ENCODE results near the gene PSMB1.
"Not testable (repeated sequence)": the region's sequence is repeated elsewhere in the genome, so short reads cannot be mapped to it uniquely, and the experiment has no call there.

DNA sequence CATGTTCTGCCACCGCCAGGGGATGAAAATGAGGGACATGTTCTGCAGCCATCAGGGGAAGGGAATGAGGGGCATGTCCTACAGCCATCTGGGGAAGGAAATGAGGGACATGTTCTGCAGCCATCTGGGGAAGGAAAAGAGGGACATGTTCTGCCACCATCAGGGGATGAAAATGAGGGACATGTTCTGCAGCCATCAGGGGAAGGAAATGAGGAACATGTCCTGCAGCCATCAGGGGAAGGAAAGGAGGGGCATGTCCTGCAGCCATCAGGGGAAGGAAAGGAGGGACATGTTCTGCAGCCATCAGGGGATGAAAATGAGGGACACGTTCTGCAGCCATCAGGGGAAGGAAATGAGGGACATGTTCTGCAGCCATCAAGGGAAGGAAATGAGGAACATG lies 50.8 kb downstream of the PSMB1 start:
- TF ChIP-seq, protein P1, sequence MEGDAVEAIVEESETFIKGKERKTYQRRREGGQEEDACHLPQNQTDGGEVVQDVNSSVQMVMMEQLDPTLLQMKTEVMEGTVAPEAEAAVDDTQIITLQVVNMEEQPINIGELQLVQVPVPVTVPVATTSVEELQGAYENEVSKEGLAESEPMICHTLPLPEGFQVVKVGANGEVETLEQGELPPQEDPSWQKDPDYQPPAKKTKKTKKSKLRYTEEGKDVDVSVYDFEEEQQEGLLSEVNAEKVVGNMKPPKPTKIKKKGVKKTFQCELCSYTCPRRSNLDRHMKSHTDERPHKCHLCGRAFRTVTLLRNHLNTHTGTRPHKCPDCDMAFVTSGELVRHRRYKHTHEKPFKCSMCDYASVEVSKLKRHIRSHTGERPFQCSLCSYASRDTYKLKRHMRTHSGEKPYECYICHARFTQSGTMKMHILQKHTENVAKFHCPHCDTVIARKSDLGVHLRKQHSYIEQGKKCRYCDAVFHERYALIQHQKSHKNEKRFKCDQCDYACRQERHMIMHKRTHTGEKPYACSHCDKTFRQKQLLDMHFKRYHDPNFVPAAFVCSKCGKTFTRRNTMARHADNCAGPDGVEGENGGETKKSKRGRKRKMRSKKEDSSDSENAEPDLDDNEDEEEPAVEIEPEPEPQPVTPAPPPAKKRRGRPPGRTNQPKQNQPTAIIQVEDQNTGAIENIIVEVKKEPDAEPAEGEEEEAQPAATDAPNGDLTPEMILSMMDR (IDR thresholded peaks at IDR 0.05; ENCODE audit: low read length), result not testable (repeated sequence)
- not testable (repeated sequence) for TF ChIP-seq EZH2 (optimal IDR thresholded peaks at IDR 0.05; ENCODE audit: low read depth, low read length)
